Activated effector memory CD4-positive, alpha-beta T cell treated with Interleukin-2 at 50 U/mL for 16 hours (primary cell): ENCODE results near the gene GRAMD1B.
A peak's percentile ranks its signal among the peaks of the same experiment; 100 is the strongest.

Experiments used
- DNase-seq: peaks from one replicate; pipeline ENCODE4 v3.0.0-alpha.2; 2020

GRAMD1B gene

DNA sequence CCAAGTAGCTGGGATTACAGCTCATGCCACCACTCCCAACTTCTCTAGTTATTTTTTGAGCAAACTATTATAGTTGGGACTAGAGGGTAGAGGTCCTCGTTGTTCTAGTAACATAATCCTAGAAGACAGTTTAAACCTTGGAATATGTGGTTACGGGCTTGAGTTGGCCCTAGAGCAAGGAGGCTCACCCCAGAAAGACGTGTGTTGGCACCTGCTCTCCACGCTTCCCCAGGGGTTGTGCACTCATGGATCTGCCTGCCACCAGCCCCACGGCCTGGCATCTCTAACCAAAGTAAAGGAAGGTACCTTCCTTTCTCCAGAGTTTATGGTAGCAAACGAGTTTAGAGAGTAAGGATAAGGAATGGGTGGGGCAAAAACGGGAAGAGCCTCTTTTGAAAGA lies 145.4 kb downstream of the GRAMD1B start:
- no peak for DNase-seq

DNA sequence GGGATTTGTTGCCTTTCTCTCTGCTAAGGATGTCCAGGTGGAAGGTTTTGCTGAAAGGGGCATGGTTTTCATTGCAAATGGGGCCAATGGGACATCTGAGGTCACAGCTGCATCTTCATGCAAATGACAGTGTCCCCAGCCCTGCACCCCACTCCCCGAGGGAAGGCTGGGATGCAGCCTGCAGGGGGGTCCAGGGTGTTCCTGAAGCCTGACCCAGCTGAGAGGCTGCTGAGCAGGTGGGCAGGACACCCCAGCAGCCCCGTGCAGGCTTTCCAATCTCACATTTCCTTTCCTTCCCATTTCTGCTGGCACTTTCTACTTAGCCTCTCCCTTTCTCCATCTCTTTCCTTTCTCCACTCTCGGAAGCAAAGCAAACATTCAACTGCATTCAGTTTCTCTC lies 146.0 kb downstream of the GRAMD1B start:
- DNase-seq: no peak

DNA sequence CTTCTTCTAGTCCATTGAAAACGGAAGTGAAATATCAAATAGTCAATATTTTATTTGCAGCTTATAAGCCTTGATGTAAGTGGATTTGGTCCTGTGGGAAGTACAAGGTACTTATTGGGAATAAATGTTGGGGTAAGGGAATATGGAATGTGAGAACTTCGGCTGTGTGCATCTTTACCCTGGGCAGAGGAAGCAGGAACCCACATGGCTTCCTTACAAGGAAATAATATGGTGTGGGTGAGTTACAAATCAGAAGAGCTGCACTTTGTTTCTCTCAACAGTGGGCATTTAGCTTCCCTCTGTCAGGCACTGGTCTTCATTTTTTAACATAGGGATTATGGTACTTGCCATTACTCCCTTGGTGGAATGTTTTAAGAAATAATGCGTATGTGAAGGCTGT lies 146.4 kb downstream of the GRAMD1B start:
- no peak for DNase-seq

DNA sequence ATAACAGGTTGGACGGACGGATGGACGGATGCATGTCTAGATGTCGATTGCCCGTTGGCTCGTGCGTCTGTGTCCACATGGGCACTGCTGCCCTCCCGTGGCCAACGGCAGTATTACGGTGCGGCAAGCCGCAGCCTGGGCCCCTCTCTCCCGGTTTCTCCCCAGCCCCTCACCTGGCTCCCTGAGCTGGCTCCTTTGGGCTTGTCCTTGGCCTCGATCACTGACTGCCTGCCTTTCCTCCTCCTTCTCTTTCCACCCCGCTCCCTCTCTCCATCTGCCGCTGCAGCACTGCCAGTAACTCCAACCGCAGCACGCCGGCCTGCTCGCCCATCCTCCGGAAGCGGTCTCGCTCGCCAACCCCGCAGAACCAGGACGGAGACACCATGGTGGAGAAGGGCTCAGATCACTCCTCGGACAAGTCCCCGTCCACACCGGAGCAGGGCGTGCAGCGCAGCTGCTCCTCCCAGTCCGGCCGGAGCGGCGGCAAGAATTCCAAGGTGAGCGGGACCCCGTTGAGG lies 147.1 kb downstream of the GRAMD1B start:
- DNase-seq: peak; percentile 44

DNA sequence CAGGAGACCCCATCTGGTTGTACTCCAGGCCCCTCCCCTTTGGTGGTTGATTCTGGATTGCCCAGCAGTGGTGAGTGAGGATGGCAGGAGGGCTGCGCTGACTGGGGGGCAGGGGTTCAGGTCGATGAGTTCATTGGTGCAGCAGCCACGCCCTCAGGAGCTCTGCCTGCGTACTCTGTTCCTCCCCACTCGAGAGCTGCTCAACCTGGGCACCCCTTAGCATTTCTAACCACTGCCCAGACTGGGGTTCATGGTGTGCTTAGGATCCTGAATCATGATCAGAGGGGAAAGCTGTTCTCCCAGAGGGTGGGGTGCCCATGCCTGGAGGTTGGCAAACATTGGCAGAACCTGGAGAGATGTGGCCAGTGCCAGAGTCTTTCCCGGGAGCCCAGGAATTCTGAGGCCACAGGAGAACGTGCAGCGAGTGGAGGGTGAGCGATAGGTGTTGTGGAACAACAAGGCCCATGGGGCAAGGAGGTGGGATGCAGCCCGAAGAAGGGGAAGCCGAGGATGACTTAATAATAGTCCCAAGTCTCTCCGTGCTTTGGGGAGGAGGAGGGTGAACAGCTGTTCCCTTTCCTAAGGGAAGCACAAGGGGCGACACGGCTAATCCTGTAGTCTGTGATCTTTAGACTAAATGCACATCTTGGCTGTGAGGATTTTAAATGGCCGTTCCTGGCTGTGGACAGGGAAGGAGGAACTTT lies 148.9 kb downstream of the GRAMD1B start:
- DNase-seq: no peak

DNA sequence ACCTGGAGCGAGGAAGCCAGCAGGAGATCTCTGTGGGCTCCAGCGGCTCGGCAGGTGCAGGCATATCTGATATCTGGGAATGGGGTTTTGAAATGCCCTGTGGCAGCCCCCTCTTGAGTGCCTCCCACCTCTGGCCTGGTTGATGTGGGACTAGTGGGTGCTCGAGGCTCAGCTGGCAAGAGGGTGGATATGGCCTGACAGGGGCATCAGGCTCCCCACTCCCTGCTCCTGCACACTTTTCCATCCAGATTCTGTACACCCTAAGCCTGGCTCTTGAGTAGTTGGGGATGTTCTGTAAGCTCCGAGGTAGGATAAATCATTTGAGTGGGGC lies 149.4 kb downstream of the GRAMD1B start:
- DNase-seq: no peak

DNA sequence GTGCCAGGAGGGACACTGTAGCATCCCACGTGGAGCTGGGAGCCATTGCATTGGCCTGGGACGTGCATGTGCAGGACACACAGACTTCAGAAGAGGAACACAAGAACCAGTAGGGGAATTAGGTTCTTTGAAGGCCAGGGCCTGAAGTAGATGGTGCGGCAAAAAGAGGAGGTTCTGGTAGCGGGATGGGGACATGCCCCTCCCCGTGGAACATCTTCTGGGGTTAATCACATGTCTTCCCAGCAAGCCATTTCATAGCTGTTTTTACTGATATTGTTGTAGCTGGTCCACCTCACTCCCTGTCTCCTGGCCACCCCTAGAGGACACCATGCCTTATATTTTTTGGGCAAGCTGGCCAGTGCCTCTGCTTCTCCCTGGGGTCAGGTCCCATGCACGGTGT lies 150.1 kb downstream of the GRAMD1B start:
- no peak for DNase-seq

DNA sequence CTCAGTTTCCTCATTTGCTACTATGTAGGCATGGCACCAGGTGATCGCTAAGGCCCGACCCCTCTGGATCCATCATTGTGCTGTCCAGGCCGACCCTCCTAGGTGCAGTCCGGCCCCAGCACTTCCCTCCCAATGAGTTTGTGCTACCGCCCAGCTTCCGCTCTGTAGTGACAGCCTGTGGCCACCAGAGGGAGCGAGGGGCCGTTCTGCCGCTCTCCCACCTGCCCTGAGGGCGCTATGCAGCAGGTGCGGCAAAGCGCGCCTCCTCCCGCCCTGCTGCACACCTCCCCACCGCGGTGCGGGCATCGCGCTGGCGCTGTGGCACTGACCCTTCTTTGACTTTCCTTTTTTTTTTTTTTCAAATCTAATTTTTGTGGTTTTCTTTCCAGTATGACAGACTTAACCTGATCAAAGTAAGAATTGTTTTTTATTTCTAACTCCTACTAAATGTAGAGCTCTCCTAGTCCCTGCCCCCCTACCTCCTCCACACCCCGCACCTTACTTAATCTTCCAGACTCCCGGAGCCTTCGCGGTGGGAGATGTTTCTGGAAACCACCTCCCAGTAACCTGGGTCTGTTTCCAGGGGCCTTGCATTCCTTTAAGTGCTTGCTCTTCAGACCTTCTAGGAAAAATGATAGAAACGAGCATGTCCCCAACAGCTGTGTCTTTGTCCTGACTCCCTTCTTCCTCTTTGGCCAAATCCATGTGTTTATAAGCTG lies 150.6 kb downstream of the GRAMD1B start:
- DNase-seq: peak; percentile 48

DNA sequence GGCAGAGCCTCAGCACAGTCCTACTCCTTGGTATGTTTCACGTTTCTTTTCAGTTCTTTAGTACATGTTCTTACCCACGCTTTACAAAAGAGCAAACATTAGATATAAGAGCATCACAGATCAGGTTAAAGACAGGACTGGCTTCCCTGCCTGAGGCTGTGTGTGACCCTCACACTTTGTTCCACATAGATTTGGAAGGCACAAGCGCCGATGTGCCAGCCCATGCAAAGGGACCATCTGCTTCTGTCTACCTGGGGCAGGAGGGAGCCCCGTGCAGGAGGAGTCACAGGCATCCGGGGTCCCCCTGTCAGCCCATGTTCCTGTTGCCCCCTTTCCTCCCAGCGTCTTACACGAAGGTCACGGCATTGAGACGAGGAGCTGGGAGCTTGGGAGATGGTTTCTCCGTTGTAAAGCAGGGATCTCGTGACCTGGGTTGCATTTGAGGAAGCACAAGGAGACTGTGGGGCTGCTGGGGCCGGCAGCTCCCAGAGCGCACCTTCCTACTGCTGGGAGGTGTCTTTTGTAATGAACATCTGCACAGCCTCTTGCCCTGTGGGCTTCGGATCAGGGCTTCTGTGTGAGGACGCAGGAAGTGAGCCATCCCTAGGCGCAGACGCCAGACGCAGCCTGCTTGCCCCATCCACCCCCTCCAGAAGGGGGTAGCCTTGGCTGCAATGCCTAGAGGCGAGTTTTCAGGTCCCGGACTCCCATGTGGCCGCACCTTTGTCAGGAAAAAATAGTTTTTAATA lies 151.8 kb downstream of the GRAMD1B start:
- DNase-seq: no peak

DNA sequence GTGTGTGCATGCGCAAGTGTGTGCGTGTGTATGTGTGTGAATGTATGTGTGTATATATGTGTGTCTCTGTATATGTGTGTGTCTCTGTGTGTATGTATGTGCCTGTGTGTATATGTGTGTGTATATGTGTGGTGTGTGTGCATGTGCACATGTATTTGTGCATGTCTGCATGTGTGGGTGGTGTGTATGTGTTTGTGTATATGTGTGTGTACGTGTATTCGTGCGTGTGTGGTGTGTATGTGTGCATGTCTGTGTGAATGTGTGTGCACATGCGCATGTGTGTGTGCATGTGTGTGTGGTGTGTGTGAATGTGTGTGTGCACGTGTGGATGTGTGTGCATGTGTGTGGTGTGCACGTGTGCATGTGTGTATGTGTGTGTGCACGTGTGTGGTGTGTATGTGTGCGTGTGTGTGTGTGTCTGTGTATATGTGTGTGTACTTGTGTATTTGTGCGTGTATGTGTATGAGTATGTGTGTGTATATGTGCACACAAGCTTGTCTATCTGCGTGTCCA lies 153.0 kb downstream of the GRAMD1B start:
- no peak for DNase-seq

DNA sequence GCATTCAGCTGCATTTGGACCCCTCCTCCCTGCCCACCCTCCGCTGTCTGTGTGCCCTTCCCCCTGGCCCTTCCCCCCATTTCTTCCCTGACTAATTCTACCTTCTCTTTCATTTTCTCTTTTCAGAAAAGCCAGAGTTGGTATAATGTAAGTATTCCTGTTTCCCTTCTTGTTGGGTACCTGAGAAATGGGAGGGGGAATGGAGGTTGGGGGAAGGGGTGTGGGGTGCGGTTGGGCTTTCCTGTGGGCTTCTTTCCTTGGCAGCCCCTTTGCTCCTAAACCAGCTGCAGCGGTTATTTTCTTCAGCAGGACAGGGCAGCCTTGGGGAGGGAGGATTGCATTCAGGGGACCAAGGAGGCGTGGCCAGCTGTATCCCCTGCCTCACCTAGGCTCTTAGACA lies 154.1 kb downstream of the GRAMD1B start:
- DNase-seq: no peak

DNA sequence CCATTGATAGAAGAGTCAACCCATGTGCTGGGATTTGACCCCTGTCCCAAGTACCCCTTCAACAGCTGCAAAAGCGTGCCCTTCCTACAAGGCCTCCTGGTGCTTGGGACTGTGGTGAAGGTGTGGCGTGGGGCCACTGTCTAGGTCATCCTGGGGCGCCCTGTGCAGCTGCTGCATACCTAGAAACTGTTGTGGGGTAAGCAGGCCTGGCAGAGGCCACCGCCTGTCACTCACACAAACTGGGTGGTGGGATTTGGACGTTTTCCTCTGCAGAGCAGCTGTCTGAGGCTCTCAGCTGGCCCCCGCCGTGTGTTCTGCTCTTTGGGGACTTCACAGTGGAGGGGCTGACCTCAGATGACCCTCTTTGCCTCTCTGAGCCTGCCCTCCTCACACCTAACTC lies 154.7 kb downstream of the GRAMD1B start:
- DNase-seq: no peak

DNA sequence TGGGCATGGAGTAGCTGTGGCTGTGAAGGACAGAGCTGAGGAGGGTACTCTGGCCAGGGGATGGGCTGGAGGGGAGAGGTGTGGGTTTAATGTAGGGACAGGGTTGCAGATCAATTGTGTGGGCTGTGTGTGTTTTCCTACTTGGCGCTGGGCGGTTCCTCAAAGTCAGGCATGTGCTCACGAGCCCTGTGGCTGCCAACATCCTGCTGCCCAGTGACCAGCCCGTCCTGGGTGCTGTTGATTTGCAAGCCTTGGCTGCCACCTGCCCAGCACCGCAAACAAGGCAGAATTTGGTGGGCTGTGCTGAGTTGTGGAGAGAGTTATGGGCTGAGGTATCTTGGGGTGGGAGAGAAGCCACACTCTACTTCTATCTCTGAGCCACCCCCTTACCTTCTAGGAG lies 155.1 kb downstream of the GRAMD1B start:
- DNase-seq: no peak

DNA sequence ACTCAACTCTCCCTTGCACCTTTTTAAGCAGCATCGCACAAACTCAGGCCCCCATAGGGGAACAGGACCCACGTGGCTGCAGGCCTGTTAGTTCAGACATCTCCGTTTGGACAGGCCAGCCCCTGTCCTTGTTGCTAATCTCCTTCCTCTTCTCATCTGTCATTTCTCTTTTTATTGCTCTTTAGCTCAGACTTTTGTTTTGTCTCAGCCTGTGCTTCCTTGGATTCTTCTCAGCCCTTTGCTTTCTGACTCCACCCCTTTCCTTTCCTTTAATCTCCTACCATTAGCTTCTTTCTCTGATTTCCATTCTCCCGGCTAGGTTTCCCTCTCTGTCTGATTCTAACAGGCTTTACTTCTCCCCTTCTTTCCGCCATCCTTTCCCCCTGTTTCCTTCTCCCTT lies 155.6 kb downstream of the GRAMD1B start:
- no peak for DNase-seq

DNA sequence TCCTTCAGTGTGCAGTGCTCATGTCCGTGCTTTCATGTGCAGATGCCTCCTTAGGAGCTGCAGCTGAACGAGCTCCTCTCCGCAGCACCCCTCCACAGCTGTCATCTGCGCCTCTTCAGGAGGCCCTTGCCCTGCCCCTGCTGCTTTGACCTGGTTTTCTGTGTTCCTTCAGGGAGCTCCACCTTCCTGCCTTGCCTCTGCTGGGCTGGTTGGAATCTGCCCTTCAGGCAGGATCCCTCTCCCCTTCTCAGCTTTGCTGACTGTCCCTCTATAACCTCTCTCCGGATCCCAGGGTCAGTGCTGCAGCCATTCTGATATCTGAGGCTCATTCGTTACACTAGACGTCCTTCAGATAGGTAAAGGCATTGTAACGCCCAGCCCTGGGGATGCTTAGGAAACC lies 156.5 kb downstream of the GRAMD1B start:
- DNase-seq: no peak

DNA sequence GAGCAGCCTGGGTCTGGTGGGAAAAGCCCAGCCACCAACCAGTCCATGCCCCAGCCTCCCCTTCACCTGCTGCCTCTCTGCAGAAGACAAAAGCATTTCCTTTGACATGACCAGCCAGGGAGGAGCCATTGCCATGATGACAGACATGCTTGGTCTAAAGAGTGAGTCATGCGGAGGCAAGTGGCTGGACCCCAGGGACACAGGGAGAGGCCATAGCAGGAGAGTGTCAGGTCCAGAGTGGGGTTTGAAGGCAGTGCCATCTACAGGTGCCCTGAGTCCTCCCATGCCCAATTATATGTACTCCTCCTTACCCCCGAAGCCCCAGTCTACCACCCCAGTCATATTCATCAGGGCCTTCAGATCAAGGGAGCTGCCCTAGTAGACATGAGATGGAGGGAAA lies 157.0 kb downstream of the GRAMD1B start:
- no peak for DNase-seq

DNA sequence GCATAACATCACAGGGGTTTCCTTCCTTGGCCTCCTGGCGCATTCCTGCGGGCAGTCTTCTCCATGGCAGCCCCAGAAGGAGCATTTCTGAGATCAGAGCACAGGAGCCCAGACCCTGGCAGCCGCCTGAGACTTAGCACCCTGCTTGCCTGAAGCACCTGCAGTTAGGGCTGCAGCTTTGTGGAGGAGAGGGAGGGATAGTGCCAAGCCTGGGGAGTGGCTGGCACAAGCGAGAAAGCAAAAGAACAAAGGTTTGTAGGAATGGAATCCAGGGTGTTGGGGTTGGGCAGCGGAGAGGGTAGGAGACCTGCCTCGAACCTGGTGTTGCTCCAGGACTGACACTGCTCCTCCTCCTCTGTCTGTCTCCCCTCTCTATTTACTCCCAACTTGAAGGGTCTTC lies 157.5 kb downstream of the GRAMD1B start:
- DNase-seq: no peak

DNA sequence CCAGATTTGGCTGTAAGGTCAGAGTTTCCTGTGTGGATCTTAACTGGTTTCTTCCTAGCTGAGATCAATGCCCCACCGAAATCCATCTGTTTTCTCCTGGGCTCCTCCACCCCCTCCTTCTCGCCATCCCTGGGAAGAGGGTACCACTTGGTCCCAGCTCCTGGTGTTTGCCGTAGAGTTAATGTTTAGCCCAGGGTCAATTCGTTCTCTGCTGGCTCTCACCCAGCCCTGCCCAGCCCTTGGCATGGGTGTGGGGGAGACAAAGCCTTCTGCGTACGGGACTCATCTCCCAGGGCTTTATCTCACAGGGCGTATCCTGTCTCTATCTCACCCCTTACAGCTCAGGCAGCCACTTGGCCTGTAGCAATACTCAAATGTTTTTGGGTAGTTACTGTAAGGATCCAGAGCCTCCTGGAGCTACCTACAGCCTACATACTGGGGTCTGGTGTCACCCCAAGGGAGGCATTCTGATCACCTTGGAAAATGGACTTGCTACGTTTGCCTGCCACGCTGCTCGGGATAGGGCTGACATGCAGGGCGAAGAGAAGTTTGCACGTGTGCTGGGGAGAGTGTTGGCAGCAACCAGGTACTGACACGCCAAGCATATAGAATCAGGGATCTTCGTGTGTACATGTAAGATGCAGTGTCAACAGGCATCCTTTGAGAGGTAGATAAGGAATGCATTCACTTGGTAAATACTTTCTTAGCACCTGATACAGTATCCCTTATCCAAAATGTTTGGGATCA lies 158.2 kb downstream of the GRAMD1B start:
- no peak for DNase-seq

DNA sequence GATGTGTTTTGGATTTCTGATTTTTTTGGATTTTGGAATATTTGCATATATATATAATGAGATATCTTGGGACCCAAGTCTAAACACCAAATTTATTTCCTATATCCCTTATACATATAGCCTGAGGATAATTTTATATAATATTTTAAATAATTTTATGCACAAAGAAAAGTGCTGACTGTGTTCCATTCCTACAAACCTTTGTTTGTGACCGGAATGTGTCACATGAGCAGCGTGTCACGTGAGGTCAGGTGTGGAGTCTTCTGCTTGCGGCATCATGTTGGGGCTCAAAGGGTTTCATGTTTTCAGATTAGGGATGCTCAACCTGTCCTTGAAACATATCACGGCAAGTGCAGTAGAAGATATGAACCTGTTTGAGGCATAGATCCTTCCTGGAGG lies 158.8 kb downstream of the GRAMD1B start:
- no peak for DNase-seq

DNA sequence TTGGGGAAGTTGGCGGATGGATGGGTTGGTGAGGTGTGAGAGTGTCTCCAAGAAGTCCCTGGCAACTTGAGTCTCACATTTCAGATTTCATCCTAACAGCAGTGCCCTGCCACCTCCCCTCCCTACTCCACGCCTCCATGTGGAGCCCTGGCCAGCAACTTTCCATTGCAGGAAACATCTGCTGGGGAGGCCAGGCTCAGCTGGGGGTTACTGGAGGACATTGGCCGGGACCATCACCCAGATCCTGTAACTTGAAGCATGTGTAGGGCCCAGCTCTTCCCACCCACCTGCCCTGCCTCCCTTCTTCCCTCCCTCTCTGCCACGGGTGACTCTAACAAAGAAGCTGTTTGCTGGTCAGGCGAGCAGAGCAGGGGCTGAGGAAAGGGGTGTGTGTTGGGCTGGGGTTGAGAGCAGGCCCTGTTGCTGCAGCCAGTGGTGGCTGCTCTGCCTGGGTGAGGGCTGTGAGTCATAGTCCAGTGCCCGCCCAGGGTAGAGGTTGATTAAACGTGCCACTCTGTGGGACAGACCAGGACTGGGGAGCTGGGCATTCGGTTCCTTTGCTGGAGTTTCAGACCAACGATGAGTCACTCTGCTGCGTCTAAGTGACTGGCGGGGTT lies 160.3 kb downstream of the GRAMD1B start:
- no peak for DNase-seq

DNA sequence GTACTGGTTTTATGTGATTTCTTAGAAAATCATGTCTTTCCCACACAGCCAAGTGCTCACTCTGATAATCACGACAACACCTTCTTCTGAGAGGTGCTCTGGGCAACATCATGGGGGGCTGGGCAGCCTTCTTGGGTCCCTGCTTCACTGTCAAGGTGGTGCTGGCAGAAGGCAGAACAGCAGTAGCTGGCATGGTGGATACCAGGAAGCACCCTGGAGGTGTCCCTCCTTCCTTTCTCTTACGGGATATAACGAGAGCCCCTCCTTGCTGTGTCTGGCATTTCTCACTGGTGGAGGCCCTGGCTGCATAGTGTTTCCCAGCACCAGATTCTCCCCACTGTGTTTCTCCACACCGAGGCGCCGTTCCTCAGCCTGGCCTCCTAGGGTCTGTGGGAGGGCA lies 163.5 kb downstream of the GRAMD1B start:
- no peak for DNase-seq

DNA sequence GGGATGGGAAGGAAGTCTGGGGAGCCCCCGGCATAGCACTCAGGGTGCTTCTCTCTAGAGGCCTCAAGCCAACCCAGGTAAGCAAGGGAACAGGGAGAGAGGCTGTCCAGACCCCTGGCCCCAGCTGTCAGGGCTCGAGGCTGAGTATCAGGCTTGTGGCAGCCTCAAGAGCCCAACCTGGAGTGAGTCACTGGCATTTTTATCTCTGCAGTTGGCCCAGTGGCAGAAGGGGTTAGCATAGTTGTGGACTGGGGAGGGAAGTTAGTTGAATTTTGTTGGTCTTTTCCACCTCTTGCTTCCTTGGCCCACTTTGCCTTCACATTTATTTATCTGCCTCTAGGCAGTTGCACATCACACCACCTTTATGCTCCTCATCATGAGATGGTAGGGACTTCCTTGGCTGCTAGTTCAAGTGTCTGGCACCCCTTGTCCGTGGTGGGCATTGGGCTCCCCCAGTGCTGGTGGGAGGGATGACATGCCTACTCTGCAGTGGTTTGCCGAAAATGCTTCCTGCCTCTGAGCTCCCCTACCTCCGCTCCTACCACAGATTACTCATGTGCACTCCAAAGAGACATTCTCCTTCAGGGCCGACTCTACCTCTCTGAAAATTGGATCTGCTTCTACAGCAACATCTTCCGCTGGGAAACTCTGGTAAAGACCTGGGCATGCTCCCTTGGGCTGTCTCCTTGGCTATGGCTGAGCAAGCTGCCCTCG lies 164.3 kb downstream of the GRAMD1B start:
- no peak for DNase-seq
